GM19239 (cell line): Measurements from ENCODE around the gene BANP.
"Not testable (repeated sequence)": the region's sequence is repeated elsewhere in the genome, so short reads cannot be mapped to it uniquely, and the experiment has no call there.

ENCODE experiments used
- DNase-seq: peaks from one replicate; pipeline ENCODE4 v3.0.0; 2011; ENCODE audit warnings: low spot score; ENCODE audit not compliant: insufficient read length
- FAIRE-seq: peaks from 2 replicates; lab custom pipeline; 2011; peaks lifted over from hg19 to GRCh38; lab: Jason Lieb, UNC

BANP gene

GRCh38 chr16:87950765-87951551 lies at the start of gene BANP:
Gene BANP, plus strand, starts transcription at chr16:87951434. Its CDS starts 23,682 bp downstream, at chr16:87975116.
- peak; percentile 81 for FAIRE-seq
- peak; percentile 98 for DNase-seq

DNA sequence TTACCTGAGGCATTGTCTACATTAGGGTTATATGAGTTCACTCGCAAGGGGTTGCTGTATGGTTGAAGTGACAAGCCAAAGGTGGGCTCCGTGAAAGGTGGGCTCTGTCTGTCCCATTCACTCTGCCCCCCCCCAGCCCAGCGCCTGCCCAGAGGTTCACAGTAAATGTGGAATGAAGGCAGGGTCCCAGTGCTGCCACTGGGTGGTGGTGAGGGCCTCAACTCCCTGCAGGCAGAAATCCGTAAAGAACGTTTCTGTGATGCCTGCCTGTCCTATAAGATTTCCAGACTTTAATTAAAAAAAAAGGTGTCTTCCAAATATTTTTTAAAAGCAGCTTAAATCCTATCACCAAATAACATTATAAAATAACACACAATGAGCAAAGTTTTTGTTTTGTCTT lies 46.3 kb upstream of the BANP start:
- FAIRE-seq, result not testable (repeated sequence)

GRCh38 chr16:87905521-87905920 lies 45.7 kb upstream of the BANP start:
- not testable (repeated sequence) for FAIRE-seq

More for the DNA sequence above, 46.3 kb upstream of the BANP start:
- DNase-seq, result not testable (repeated sequence)

GRCh38 chr16:87908101-87908500 lies 43.1 kb upstream of the BANP start:
- not testable (repeated sequence) for FAIRE-seq, DNase-seq

More at GRCh38 chr16:87905521-87905920, 45.7 kb upstream of the BANP start:
- DNase-seq, result not testable (repeated sequence)

GRCh38 chr16:87909203-87909935 lies 41.9 kb upstream of the BANP start:
- DNase-seq (peak; percentile 83), FAIRE-seq (peak; percentile 98)

- not testable (repeated sequence) for FAIRE-seq, DNase-seq
Observed at GRCh38 chr16:87911106-87911763, 40.0 kb upstream of the BANP start.

GRCh38 chr16:87912691-87913090 lies 38.5 kb upstream of the BANP start:
- not testable (repeated sequence) for DNase-seq, FAIRE-seq

GRCh38 chr16:87914021-87914725 lies 37.1 kb upstream of the BANP start:
- not testable (repeated sequence) for FAIRE-seq

GRCh38 chr16:87914812-87915211 lies 36.4 kb upstream of the BANP start:
- DNase-seq (no peak), FAIRE-seq (no peak)

More at GRCh38 chr16:87914021-87914725, 37.1 kb upstream of the BANP start:
- DNase-seq, result not testable (repeated sequence)

- peak; percentile 51 for FAIRE-seq
- no peak for DNase-seq
Observed at GRCh38 chr16:87917503-87917902, 33.7 kb upstream of the BANP start.

GRCh38 chr16:87918338-87918737 lies 32.9 kb upstream of the BANP start:
- no peak for FAIRE-seq
- DNase-seq, result no peak

DNA sequence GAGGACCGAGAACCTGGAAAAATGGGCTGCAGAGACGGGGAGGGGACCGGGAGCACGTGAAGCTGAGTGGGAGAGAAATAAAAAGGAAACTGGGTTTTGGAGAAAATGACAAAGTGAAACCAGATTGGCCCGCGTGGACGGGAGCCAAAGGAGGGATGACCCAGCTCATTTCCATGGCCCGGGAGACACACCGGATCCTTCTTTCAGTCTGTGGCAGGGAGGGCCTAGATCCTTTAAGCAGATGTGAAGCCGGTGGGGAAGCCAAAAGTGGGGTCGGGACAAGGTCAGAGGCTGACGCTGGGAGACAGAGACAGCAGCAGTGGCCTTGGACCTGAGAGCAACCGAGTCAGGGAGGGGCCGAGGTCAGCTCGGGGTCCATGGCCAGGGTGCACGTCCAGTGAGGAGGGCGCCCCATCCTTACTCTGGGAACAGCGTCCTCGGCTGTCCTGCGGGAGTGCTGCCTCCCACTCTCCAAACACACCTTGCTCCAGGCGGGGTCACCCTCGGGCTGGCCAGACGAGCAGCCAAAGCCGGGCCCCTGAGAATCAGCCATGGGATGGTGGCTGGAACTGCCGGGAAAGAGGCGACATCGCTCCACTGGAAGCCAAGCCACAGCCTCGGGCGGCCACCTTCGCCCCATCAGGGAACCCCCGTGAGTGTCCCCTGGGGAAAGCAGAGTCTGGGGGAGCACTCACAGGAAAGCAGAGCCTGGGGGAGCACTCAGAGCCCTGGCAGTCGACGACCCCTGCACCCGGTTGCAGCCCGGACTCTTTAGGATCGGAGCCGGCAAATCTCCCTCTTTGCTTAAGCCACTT lies 32.2 kb upstream of the BANP start:
- no peak for FAIRE-seq
- DNase-seq, result no peak

- DNase-seq, result no peak
- FAIRE-seq, result no peak
Observed at GRCh38 chr16:87919681-87919994, 31.6 kb upstream of the BANP start.

- DNase-seq (no peak), FAIRE-seq (no peak)
Observed at GRCh38 chr16:87921236-87921773, 29.9 kb upstream of the BANP start.

DNA sequence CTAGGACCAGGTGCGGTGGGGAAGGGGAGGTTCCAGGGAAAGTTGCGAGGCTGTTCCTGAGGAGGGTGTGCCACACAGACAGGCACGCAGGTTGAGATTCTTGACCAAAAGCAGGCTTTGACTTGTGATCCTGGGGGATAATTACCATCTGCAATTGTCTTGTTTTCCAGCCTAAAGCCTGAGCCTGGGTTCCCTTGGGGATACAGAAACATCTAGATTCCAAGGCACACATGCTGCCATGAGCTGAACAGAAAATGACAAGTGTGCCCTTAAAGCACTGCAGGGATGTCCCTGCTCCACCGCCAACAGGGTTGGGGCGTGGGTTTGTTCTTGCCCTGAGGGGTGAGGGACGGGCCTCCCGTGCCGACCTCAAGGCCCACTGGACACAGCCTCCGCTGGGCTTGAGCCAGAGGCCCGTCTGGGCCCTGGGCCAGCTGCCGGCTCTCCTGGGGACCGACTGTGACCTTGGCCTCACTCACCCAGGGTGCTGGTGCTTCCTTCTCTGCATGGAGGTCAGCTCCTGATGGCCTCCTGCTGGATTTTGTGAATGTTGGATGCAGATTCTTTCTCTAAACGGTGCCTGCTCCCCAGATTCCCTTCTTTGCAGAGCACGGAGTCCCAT lies 28.9 kb upstream of the BANP start:
- DNase-seq (no peak), FAIRE-seq (no peak)

- DNase-seq, result peak; percentile 58
- peak; percentile 60 for FAIRE-seq
Observed at GRCh38 chr16:87924041-87924810, 27.0 kb upstream of the BANP start.

DNA sequence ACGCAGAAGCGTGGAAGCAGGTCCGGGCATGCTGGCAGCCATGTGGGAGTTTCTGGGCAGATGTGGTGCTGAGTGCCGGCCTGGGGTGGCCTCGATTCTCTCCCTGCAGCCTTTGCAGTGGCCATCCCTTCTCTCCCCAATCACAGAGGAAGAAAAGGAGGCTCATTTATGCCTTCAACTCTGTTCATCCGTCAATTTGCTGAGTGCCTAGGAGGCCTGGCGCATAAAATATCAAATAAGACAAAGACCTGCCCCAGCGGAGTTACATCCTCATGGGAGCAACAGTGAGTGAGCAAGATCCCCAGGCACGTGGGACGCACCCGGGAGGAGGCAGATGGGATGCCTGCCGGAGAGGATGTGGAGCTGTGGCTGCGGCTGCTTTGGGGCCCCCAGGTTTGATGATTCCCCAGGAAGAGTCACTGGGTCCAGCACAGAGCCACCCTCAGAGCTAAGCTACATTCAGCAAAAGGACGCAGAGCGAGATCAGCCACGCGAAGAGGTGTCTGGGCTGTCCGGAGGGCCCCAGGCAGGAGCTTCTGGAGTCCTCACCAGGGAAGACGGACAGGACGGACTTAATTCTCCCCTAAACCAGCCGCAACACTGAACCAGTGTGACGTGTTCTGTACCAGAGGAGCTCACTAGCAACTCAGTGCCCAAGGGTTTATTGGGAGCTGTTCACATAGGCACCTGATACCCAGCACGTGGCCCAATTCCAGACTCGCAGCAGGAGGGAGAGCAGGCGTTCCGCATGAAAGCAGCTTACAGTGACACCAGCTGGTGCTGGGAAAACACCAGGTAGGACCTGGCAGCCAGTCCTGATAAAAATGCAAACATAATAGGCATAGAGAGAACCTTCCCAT lies 26.2 kb upstream of the BANP start:
- DNase-seq (no peak), FAIRE-seq (no peak)
